GM06990 (cell line): ENCODE measurements around the gene TULP4.

Experiments
- DNase-seq: peaks from one replicate; pipeline ENCODE4 v3.0.0-alpha.2; 2011; ENCODE audit not compliant: insufficient read length; ENCODE audit errors: extremely low read depth
- H3K27me3 ChIP-seq: replicated peaks from 2 replicates; pipeline ENCODE4 v1.6.0; 2011; ENCODE audit warnings: low read length; ENCODE audit not compliant: control insufficient read depth, insufficient read depth
- H3K36me3 ChIP-seq: 2 replicates; pipeline ENCODE4 v1.5.1; 2011; ENCODE audit warnings: low read length; ENCODE audit not compliant: control insufficient read depth, insufficient read depth
- H3K4me3 ChIP-seq: replicated peaks from 2 replicates; pipeline ENCODE4 v1.5.1; 2011; ENCODE audit warnings: low read depth, mild to moderate bottlenecking, control low read depth, low read length
- TF ChIP-seq, protein P1 (sequence below): IDR thresholded peaks from 2 replicates; pipeline ENCODE4 v1.5.1; 2011; ENCODE audit warnings: low read length, control low read depth, mild to moderate bottlenecking, inconsistent platforms; ENCODE audit not compliant: insufficient read depth, poor library complexity, severe bottlenecking

Gene TULP4

DNA sequence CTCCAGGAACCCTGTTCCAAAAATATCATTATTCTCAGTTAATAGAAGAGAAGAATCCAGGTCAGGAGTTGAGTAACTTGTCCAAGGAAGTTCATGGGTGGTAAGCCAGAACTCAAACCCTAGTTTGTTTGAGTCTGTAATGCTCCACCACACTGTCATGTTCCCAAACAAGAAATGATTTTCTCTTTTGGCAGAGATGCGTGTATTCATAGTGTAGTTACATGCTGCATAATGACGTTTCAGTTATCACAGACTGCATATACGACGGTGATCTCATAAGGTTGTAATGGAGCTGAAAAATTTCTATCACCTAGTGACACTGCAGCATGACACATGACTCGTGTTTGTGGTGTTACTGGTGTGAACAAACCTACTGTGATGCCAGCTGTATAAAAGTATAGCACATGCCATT lies 102.6 kb downstream of the TULP4 start:
- Histone ChIP-seq H3K4me3 (no peak overlapping the region), H3K36me3 (peaks cover 3% of the 10 kb centered on the region), H3K27me3 (no peaks in the 10 kb centered on the region)
- DNase-seq = no peak
- TF ChIP-seq, protein P1, sequence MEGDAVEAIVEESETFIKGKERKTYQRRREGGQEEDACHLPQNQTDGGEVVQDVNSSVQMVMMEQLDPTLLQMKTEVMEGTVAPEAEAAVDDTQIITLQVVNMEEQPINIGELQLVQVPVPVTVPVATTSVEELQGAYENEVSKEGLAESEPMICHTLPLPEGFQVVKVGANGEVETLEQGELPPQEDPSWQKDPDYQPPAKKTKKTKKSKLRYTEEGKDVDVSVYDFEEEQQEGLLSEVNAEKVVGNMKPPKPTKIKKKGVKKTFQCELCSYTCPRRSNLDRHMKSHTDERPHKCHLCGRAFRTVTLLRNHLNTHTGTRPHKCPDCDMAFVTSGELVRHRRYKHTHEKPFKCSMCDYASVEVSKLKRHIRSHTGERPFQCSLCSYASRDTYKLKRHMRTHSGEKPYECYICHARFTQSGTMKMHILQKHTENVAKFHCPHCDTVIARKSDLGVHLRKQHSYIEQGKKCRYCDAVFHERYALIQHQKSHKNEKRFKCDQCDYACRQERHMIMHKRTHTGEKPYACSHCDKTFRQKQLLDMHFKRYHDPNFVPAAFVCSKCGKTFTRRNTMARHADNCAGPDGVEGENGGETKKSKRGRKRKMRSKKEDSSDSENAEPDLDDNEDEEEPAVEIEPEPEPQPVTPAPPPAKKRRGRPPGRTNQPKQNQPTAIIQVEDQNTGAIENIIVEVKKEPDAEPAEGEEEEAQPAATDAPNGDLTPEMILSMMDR = no peak

DNA sequence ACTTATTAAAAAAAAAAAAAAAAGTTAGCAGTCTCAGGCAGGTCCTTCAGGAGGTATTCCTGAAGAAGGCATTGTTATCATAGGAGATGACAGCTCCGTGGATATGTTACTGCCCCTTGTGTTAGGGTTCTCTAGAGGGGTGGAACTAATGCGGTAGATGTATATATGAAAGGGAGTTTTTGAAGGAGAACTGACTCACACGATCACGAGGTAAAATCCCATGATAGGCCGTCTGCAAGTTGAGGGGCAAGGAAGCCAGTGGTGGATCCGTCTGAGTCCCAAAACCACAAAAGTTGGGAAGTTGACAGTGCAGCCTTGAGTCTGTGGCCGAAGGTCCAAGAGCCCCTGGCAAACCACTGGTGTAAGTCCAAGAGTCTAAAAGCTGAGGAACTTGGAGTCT lies 103.4 kb downstream of the TULP4 start:
- DNase-seq = no peak
- Histone ChIP-seq H3K36me3 (peaks cover 3% of the 10 kb centered on the region), H3K27me3 (no peaks in the 10 kb centered on the region), H3K4me3 (no peak overlapping the region)
- TF ChIP-seq, protein P1 = no peak

DNA sequence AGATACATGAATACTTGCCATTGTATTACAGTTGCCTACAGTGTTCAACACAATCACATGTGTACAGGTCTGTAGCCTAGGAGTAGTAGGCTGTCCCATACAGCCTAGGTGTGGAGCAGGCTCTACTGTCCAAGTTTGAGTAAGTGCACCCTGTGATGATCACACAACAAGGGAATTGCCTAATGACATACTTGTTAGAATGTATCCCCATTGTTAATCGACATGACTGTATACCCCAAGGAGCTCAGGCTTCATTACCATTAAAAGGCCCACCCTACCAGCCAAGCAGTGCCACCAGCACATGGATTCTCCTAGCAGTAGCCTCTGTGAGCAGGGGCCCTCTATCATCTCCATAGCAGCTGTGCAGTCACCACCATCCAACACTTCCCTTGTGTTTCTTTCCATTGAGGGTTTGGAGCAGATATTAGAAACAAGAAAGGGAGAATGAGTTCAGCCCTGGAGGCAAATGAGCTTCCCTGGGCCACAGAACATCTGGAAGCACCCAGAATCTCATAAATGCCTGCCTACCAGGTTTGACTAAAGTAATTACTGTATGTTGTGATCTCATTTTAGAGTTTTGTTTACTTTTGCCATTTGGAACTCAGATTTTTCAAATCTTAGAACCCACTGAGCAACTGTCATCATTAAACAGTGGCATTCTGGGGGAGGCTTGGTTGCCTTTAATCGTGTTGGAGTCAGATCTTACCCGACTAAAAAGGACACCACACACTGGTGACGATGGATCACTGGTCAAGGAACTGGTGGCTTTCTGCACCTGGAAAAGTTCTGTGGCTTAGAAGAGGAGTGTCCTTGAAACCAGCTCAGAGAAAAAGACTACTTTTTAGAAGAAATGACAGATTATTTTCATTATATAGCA lies 104.9 kb downstream of the TULP4 start:
- no peak overlapping the region for H3K4me3 ChIP-seq
- TF ChIP-seq, protein P1 = no peak
- H3K27me3 ChIP-seq = no peaks in the 10 kb centered on the region
- no peak for DNase-seq
- H3K36me3 ChIP-seq = peaks cover 3% of the 10 kb centered on the region

- TF ChIP-seq, protein P1 = no peak
- no peak for DNase-seq
- H3K27me3 ChIP-seq = no peaks in the 10 kb centered on the region
- no peak overlapping the region for H3K4me3 ChIP-seq
- peaks cover 3% of the 10 kb centered on the region for H3K36me3 ChIP-seq
Observed at GRCh38 chr6:158417760-158418098, 105.5 kb downstream of the TULP4 start.

DNA sequence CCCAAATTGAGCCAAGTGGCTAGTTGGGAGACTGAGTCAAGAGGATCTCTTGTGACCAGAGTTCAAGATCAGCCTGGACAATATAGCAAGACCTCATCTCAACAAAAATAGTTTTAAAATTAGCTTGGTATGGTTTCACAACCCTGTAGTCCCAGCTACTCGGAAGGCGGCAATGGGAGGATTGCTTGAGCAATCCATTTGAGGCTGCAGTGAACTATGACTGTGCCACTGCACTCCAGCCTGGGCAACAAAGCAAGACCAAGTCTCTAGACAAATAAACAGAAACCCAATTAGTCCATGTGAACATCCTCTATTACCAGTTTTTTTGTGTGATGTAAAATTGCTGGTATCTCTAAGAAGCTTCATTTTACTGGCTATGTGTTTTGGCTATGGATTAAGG lies 106.2 kb downstream of the TULP4 start:
- Histone ChIP-seq H3K4me3 (no peak overlapping the region), H3K27me3 (no peaks in the 10 kb centered on the region), H3K36me3 (peaks cover 3% of the 10 kb centered on the region)
- TF ChIP-seq, protein P1 = no peak
- no peak for DNase-seq
